Endothelial cell of umbilical vein (primary cell): ENCODE results near the gene TXLNA.

Experiments
- CTCF ChIP-seq, 2 donors: IDR thresholded peaks; 1 replicate in 1 of 2; 2 replicates in 1 of 2; pipeline ENCODE4 v1.5.1; 2011; ENCODE audit warnings: low read length in 2 of 2, mild to moderate bottlenecking in 2 of 2, moderate library complexity in 2 of 2, control low read depth in 1 of 2, inconsistent platforms in 1 of 2, low read depth in 1 of 2; ENCODE audit not compliant: insufficient read depth in 1 of 2; ENCODE audit errors: extremely low read depth in 1 of 2
- EZH2 ChIP-seq: IDR thresholded peaks from 2 replicates; pipeline ENCODE4 v1.6.1; 2012; ENCODE audit warnings: borderline replicate concordance, low read depth, mild to moderate bottlenecking, moderate library complexity, low read length, inconsistent platforms; ENCODE audit not compliant: severe bottlenecking
- GATA2 ChIP-seq: IDR thresholded peaks from 2 replicates; pipeline ENCODE4 v1.7.0; 2011; ENCODE audit warnings: low read depth, mild to moderate bottlenecking, moderate library complexity, mixed read lengths, low read length; ENCODE audit not compliant: insufficient read length, insufficient read depth
- JUN ChIP-seq: IDR thresholded peaks from 2 replicates; pipeline ENCODE4 v1.6.1; 2011; ENCODE audit warnings: borderline replicate concordance, low read depth; ENCODE audit not compliant: insufficient read length, insufficient read depth
- POLR2A ChIP-seq: IDR thresholded peaks from 2 replicates; pipeline ENCODE4 v1.6.1; 2012; ENCODE audit warnings: low read depth, mild to moderate bottlenecking, control low read depth, low read length
- POLR2AphosphoS5 ChIP-seq: IDR thresholded peaks from 2 replicates; pipeline ENCODE4 v1.6.1; 2012; ENCODE audit warnings: low read depth, mild to moderate bottlenecking, control low read depth, low read length, moderate library complexity; ENCODE audit not compliant: insufficient read depth

DNA sequence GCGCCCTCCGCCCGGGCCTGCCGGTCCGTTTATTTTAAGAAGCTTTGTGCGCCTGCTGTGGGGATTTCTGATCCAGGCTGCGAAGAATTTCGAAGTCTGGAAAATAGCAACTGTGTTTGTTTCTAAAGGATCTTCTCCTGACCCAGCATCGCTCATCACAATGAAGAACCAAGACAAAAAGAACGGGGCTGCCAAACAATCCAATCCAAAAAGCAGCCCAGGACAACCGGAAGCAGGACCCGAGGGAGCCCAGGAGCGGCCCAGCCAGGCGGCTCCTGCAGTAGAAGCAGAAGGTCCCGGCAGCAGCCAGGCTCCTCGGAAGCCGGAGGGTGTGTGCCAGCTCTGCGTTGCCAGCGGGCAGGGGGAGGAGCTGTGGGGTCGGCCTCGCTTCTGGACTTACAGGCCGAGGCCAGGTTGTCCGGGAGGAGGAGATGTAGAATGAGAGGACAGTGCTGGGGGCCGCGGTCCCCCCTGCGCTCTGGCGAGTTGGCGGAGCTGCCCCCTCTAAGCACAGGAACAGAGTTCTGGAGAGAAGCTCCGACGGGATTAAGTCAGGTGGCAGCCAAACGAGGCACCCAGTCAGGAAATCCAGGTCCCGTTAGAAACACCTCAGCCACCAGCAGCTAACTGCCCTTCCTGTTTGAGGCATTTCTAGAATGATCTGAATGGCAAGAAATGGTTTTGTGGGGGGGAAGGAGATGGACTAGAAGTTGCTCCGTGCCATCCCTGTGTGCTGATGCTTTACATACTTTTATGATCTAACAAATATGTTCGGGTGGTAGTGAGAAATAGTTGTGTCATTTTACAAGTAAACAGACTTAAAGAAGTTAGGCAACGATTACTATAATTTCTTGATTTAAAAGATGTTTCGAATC, 948 bp downstream of the TXLNA start:
- TF ChIP-seq CTCF (IDR thresholded peaks at IDR 0.05; ENCODE audit: extremely low read depth in 1 of 2, insufficient read depth in 1 of 2, low read depth in 1 of 2, low read length in 2 of 2) (no peak), EZH2 (no peak), POLR2AphosphoS5 (no peak), POLR2A (no peak), GATA2 (no peak), JUN (no peak)
